Measurements from ENCODE around the gene CLCNKB. TPM values are rescaled to one million over a fixed set of nuclear protein-coding genes. Genes with fewer than 3 reads are reported as not detected.

Gene CLCNKB
- total and polyA plus RNA-seq, 2 donors (not counting 3 experiments of a cell fraction or from before 2014, with no cell fraction given): 0.18 TPM; not detected in 1

GRCh38 chr1:16066245-16066644 lies 22.7 kb downstream of the CLCNKB start:
- Histone ChIP-seq H3K9me3 (replicated peaks; ENCODE audit: control insufficient read depth, insufficient read depth, low read length) (no peaks in the 10 kb centered on the region), H3K36me3 (ENCODE audit: control insufficient read depth in 2 of 2, extremely low read depth in 1 of 2, insufficient read depth in 2 of 2, low read length in 2 of 2) (no peaks in the 10 kb centered on the region), H3K4me3 (replicated peaks in 1 of 3; ENCODE audit: insufficient read depth in 1 of 3, low read depth in 1 of 3, low read length in 3 of 3) (no peak overlapping the region), H3K9ac (replicated peaks; ENCODE audit: extremely low read depth, insufficient read depth, low read length) (no peak overlapping the region), H3K4me1 (ENCODE audit: control insufficient read depth, extremely low read depth, insufficient read depth, low read length) (no peaks in the 10 kb centered on the region), H3K4me2 (ENCODE audit: insufficient read depth, low read length) (no peak overlapping the region), H3K27ac (ENCODE audit: insufficient read depth, low read depth, low read length) (no peak overlapping the region), H2AFZ (ENCODE audit: low read depth, low read length) (no peak overlapping the region), H4K20me1 (replicated peaks; ENCODE audit: control insufficient read depth, extremely low read depth, insufficient read depth, low read length) (no peaks in the 10 kb centered on the region), H3K9me1 (replicated peaks; ENCODE audit: control insufficient read depth, extremely low read depth, insufficient read depth, low read length) (no peaks in the 10 kb centered on the region), H3K79me2 (ENCODE audit: control insufficient read depth, insufficient read depth, low read length) (no peaks in the 10 kb centered on the region), H3K27me3 (ENCODE audit: control insufficient read depth in 2 of 2, insufficient read depth in 2 of 2, low read length in 2 of 2) (peaks cover 0 to 7% of the 10 kb centered on the region in 2 experiments)
- FAIRE-seq (no peak), DNase-seq (ENCODE audit: low read depth, low spot score) (no peak)
- dilution Hi-C loops (cut with MboI; ENCODE audit: extremely low pct_ligation_motif_present, low sequenced_read_pairs): no loop called here
- CTCF ChIA-PET: interaction anchor here (1.0 kb wide), 1 partner anchor 13 kb away, joined by 3 read pairs; no protein-coding TSS in a partner anchor
- intact Hi-C loops (cut with micrococcal nuclease): no loop called here
- POLR2A ChIA-PET: no interaction called here
- no TSS peak for BruUV-seq (replicated peaks)
- TF ChIP-seq EZH2 (IDR thresholded peaks at IDR 0.05; ENCODE audit: borderline replicate concordance, low read depth, low read length, severe bottlenecking): no peak
- TF ChIP-seq POLR2A (IDR thresholded peaks at IDR 0.05; ENCODE audit: low read depth, low read length): no peak
- no peak for TF ChIP-seq FOS (IDR thresholded peaks at IDR 0.05; ENCODE audit: borderline replicate concordance, insufficient read depth, low read length)
- TF ChIP-seq GATA2 (IDR thresholded peaks at IDR 0.05; ENCODE audit: insufficient read depth, insufficient read length, low read depth, low read length): no peak
- TF ChIP-seq MAX (IDR thresholded peaks at IDR 0.05; ENCODE audit: insufficient read depth, insufficient read length): no peak
- TF ChIP-seq MYC (IDR thresholded peaks at IDR 0.05; ENCODE audit: low read depth, low read length): no peak
- no peak for TF ChIP-seq JUN (IDR thresholded peaks at IDR 0.05; ENCODE audit: borderline replicate concordance, insufficient read depth, insufficient read length, low read depth)
- TF ChIP-seq POLR2AphosphoS5 (IDR thresholded peaks at IDR 0.05; ENCODE audit: insufficient read depth, low read depth, low read length): no peak
- no peak for TF ChIP-seq CTCF (IDR thresholded peaks at IDR 0.05; ENCODE audit: extremely low read depth in 1 of 2, insufficient read depth in 1 of 2, low read depth in 1 of 2, low read length in 2 of 2)
